ENCODE results near the gene SPX. TPM values are rescaled to one million over a fixed set of nuclear protein-coding genes. Genes with fewer than 3 reads are reported as not detected.

Gene SPX
- total RNA-seq, result 1 to 10 TPM in 1 of 9 donors, under 1 TPM in 5, not detected in 3; 0.27 to 3.3 (median 0.57) TPM
- polyA plus RNA-seq, result 1 to 10 TPM in 1 of 3 donors, under 1 TPM in 2; 0.33 to 1.2 (median 0.48) TPM
- long read RNA-seq, donor 1, result 0 reads
- long read RNA-seq, donor 2, result 0 reads
- long read RNA-seq, donor 3, result 0 reads
- long read RNA-seq, donor 4, result 0 reads
- long read RNA-seq, donor 5, result 0 reads
- long read RNA-seq, donor 6, partial matches to known transcripts, result 0 of 1 reads
- long read RNA-seq, donor 6, other reads (novel, unspliced or antisense), result 0 of 1 reads
- long read RNA-seq, donor 7, result 0 reads
- long read RNA-seq, donor 8, result 0 reads
- long read RNA-seq, donor 9, result 0 reads
- long read RNA-seq, donor 10, result 0 reads

- TF ChIP-seq CTCF (IDR thresholded peaks at IDR 0.05) (no peak), POLR2A (IDR thresholded peaks at IDR 0.05) (no peak)
- 91 to 94% (median 93%) methylated on average over 1 of the region's 1 CpG for WGBS, 4 donors
- Histone ChIP-seq H3K36me3 (replicated peaks in 1 of 2) (no peaks in the 10 kb centered on the region), H3K4me1 (replicated peaks in 1 of 2) (no peaks in the 10 kb centered on the region), H3K9me3 (replicated peaks in 1 of 3) (no peaks in the 10 kb centered on the region), H3K27ac (no peak within 1 kb of the TSS), H3K27me3 (no peaks in the 10 kb centered on the region), H3K4me3 (no peak within 1 kb of the TSS)
- DNase-seq, result no peak
- intact Hi-C loops (cut with DNase I), result no loop called here
Observed at GRCh38 chr12:21526053-21526452, at the start of gene SPX. TSS of gene SPX (plus strand) at chr12:21526296. CDS start at chr12:21526473, 177 bp downstream.

- TF ChIP-seq POLR2A (IDR thresholded peaks at IDR 0.05) (no peak), CTCF (IDR thresholded peaks at IDR 0.05) (no peak)
- WGBS, 4 donors, result 68 to 97% (median 90%) methylated on average over 3 of the region's 3 CpGs
- DNase-seq, result no peak
- no peaks in the 10 kb centered on the region for H3K9me3 ChIP-seq (replicated peaks in 1 of 3)
- intact Hi-C loops (cut with DNase I), result no loop called here
- peaks cover 0 to 59% of the 10 kb centered on the region in 2 donors for H3K36me3 ChIP-seq (replicated peaks in 1 of 2)
- no peak overlapping the region for H3K4me3 ChIP-seq
- H3K27me3 ChIP-seq, result no peaks in the 10 kb centered on the region
- H3K27ac ChIP-seq, result no peak overlapping the region
- no peaks in the 10 kb centered on the region for H3K4me1 ChIP-seq (replicated peaks in 1 of 2)
Observed at GRCh38 chr12:21476949-21477348, 49.1 kb upstream of the SPX start.

GRCh38 chr12:21478756-21479455 is 47.2 kb upstream of the SPX start:
- Histone ChIP-seq H3K4me3 (no peak overlapping the region), H3K27me3 (no peaks in the 10 kb centered on the region), H3K36me3 (replicated peaks in 1 of 2) (peaks cover 0 to 53% of the 10 kb centered on the region in 2 donors), H3K4me1 (replicated peaks in 1 of 2) (no peaks in the 10 kb centered on the region), H3K9me3 (replicated peaks in 1 of 3) (no peaks in the 10 kb centered on the region), H3K27ac (no peak overlapping the region)
- WGBS, 4 donors, result 83 to 90% (median 86%) methylated on average over 10 of the region's 10 CpGs
- TF ChIP-seq CTCF (IDR thresholded peaks at IDR 0.05), result no peak
- no peak for TF ChIP-seq POLR2A (IDR thresholded peaks at IDR 0.05)
- no peak for DNase-seq
- intact Hi-C loops (cut with DNase I), result no loop called here

- DNase-seq, result no peak
- WGBS, 4 donors, result 85 to 92% (median 89%) methylated on average over 3 of the region's 3 CpGs
- TF ChIP-seq POLR2A (IDR thresholded peaks at IDR 0.05), result no peak
- no peak for TF ChIP-seq CTCF (IDR thresholded peaks at IDR 0.05)
- H3K9me3 ChIP-seq (replicated peaks in 1 of 3), result no peaks in the 10 kb centered on the region
- no peak overlapping the region for H3K27ac ChIP-seq
- H3K36me3 ChIP-seq (replicated peaks in 1 of 2), result peaks cover 0 to 27% of the 10 kb centered on the region in 2 donors
- H3K4me1 ChIP-seq (replicated peaks in 1 of 2), result no peaks in the 10 kb centered on the region
- H3K4me3 ChIP-seq, result no peak overlapping the region
- H3K27me3 ChIP-seq, result no peaks in the 10 kb centered on the region
- intact Hi-C loops (cut with DNase I), result no loop called here
Observed at GRCh38 chr12:21483531-21483930, 42.6 kb upstream of the SPX start.

Measured in adrenal gland (tissue), 19 donors.